ENCODE measurements around the gene BLM.

The BLM gene

DNA sequence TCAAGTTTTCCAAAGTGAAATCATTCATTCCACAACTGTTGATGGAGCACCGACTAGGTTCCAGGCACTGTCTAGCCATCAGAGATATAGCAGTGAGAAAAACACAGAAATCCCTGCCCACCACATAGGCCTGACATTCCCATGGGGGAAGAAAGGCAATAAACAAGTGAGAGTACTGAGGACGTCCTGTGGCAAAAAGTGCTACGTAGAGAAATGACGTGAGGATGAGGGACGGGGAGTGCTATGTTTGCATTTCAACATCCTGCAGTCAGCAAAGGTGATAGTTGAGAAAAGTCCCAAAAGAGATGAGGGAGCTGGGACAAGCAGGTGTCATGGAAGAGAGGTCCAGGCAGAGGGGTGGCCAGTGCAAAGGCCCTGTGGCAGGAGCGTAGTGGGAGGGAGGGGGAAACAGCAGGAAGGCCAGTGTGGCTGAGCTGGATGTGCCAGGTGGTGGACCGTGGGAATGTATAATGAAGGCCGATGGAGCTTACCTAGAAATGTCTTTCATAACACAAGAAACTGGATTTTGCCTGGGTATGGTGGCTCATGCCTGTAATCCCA, 140.8 kb downstream of the BLM start:
- no peak for DNase-seq

DNA sequence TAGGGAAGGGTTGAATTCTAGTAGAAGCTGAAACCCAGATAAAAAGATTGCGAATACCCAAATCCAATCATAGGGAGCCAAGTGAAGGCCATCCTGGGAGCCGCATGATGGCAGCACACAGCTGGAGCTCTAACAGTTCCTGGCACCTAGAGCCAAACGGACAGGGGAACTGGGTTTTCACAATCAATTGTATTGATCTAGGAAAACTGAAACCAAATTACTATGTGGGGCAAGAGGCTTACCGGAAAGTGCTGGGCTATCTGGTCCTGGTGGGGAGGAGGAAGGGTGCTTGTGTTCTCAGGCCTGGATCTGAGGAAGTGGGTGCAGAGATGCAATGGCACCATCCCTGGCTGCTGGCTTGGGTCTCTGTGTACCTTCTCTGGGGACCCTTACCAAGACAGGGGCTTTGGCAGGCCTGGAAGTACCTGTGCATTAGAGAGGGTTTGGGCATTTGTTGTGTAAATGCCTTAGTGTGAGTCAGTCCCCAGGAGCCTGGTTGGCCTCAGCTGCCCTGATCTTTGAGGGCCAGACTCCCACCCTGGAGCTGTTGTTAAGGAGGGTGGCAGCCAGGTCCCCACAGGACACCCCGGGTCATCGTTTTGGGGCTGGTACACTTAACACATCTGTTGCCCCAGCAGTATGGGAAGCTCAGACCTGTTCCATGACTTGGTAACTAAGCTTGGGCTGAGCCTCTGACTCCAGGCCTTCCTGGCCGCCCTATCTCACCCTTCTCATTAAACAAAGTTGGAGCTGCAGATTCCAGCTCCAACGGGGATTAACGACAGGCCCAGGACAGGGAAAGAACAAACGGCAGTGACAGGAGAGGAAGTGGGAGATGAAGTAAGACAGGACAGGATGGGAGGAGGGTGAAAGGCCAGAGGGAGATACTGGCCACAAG, 142.3 kb downstream of the BLM start:
- DNase-seq = no peak

DNA sequence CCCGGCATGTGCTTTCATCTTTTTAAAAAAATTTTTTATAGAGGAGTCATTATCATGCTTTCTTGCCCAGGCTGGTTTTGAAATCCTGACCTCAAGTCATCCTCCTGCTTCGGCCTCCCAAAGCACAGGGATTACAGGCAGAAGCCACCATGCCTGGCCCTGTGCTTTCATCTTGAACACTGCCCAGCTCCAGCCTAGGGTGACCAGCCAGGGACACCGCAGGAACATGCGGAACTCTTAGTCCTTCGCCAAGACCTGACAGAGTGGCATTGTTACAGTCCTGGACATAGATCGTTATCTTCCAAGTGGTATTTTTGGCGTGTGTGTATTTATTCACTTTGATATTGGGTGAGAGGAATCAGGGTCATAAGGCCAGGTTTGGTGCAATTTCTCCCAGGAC, 143.3 kb downstream of the BLM start:
- no peak for DNase-seq

DNA sequence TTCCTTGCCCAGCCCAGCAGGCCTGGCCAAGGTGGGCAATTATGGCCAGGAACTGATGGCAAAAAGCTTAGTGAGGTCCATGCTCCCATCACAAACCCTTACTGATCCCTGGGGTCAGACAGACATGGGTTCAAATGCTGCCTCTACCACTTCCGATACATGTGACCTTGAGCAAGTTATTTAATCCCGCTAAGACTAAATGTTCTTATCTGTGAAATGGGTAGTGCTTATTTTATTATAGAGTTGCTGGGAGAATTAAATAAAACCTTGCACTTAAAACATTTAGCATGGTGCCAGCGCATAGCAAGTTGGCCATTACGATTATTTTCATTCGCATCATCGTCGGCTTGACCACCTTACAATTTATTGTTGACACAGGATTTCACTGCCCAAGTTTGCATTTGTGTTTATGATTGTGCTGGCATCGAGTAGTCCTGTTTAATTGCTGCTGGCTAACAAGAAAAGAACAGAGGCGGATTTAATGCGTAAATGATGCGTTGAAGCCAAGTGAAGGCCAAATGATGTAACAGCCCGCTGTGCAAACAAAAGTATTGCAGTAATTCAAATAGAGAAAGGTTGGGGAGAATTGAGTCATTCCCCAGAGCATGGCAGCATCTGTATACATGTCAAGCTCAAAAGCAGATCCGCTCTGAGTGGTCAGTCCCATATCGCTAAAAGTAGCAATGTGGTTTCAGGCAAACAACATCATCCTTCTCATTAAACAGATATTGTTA, 144.0 kb downstream of the BLM start:
- DNase-seq = no peak

DNA sequence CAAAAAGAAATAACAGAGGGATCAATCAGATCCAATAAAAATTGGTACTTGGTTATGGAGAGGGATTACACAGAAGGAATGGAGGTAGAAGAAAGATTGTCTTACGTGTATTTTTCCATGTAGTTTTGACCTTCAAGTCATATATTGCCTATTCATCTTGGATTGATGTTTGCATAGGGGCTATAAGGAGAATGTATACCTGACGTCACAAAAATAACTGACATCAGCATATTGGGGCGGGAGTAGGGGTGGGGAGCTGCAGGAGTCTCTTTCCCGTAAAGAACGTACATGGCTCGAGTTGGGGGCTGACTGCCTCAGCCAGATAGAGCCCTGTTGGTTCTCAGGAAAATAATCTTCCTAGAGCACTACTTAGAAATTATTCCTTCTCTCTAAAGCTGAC, 145.3 kb downstream of the BLM start:
- DNase-seq = no peak

DNA sequence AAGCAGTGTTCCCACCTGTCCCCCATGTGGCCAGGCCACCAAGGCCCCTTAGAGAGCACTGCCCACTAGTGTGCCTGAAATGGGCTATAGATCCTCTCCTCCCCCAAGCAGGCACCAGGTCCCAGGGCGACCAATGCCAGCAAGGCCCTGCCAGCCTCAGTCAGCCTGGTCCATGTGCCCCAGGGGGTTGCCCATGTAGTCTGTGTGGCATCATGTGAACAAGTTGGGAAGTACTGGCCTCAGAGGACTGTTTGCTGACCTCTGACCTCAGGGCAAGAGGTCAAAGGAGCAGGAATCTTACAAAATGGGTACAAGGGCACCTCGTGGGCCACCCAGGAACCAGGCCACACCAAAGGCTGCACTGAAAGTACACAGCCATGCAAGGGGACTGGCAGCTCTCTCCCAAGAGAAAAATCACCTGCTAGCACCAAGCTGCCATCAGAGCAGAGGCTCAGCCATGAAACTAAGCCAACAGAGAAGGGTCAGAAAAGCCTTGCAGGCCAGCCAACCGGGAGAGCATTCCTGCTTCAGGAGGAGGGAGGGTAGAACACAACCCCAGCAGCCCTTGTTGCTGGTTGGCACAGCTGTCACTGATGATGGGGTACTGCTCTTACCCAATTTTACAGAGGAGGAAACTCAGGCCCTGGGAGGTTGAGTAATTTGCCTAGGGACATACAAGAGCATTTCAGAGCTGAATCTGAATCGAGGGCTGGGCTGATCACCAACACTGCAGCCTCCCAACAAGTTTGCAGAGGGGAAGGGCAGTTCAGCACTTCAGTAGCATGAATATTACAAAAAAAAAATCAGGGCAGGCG, 146.0 kb downstream of the BLM start:
- no peak for DNase-seq

DNA sequence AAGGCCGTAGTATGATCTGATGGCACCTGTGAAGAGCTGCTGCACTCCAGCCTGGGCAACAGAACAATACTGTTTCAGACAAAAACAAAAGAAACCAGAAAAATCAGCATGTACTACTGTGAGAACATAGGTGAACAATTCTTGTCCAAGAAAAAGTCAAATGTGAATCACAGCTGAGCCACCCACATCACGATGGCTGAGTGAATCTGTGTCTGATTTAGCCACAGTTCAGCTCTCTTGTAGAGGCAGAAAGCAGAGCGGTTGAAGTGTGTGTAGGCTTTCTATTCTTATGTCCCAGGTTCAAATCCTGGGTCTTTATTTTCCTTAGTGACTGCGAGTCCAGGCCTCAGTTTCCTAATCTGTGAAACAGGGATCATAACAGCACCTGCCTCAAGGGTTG, 146.8 kb downstream of the BLM start:
- no peak for DNase-seq

DNA sequence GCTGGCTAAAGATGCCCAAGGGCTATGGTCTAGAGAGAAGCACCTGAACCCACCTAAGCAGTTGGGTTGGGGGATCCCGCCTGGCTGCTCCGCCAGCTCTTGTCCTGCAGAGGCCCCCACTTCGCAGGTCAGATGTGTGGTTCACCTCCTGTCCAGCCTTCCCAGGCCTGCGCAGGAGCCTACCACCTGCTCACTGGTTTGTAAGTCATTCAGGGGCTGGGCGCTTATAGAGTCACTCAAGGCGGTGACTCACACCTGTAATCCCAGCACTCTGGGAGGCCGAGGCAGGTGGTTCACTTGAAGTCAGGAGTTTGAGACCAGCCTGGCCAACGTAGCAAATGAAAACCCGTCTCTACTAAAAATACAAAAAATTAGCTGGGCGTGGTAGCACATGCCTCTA, 147.4 kb downstream of the BLM start:
- no peak for DNase-seq

DNA sequence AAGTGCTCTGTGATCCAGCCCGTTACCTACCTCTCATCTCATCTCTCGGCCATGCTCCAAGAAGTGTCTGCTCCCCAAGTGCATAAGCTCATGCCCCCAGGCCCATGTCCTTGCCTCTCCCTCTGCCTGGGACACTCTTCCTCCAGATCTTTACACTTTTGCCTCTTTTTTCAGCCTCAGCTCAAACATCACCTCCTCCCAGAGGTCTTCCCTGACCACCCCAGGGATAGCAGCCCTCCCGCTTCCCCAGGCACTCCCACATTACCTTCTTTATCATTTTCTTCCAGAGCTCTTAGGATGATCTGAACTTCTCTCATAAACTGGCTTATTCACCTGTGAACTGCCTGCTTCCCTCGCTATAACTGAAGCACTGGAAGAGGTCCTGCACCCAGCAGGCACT, 148.6 kb downstream of the BLM start:
- DNase-seq = no peak
